K562 (cell line): ENCODE results near the gene LAIR2. TPM values are rescaled to one million over a fixed set of nuclear protein-coding genes. Genes with fewer than 3 reads are reported as not detected.
A peak's percentile ranks its signal among the peaks of the same experiment; 100 is the strongest.

Source experiments
- ARID4B ChIP-seq: sonication (generic); formaldehyde crosslinking; IDR thresholded peaks from 2 replicates; pipeline ENCODE4 v1.8.0; 2022; ENCODE audit warnings: mild to moderate bottlenecking, missing genetic modification reagents
- BCL6 ChIP-seq: fragments of 250-450 bp; sonication (Bioruptor Pico); IDR thresholded peaks from 2 replicates; pipeline ENCODE4 v1.4.0; 2020
- CBX1 ChIP-seq: sonication (generic); IDR thresholded peaks from 2 replicates; pipeline ENCODE4 v1.6.1; 2016; ENCODE audit warnings: antibody characterized with exemption, low read depth, mild to moderate bottlenecking
- CTCFL ChIP-seq: IDR thresholded peaks from 2 replicates; pipeline ENCODE4 v1.6.1; 2011; ENCODE audit warnings: borderline replicate concordance, low read depth, mild to moderate bottlenecking, moderate library complexity, low read length; ENCODE audit not compliant: insufficient read depth, poor library complexity, severe bottlenecking
- DNMT1 ChIP-seq: fragments of 450-650 bp; IDR thresholded peaks from 2 replicates; pipeline ENCODE4 v1.6.1; 2016; ENCODE audit warnings: antibody characterized with exemption, mild to moderate bottlenecking
- ILF3 ChIP-seq: fragments of 450-650 bp; IDR thresholded peaks from 2 replicates; pipeline ENCODE4 v1.6.1; 2018; ENCODE audit warnings: antibody characterized with exemption, mild to moderate bottlenecking, moderate library complexity, borderline replicate concordance
- KHSRP ChIP-seq: fragments of 450-650 bp; IDR thresholded peaks from 2 replicates; pipeline ENCODE4 v1.6.1; 2017
- PHF20 ChIP-seq: fragments of 450-650 bp; IDR thresholded peaks from 2 replicates; pipeline ENCODE4 v1.6.1; 2018; ENCODE audit not compliant: partially characterized antibody
- PRPF4 ChIP-seq: fragments of 200-400 bp; formaldehyde crosslinking; IDR thresholded peaks from one replicate; pipeline ENCODE4 v1.6.1; 2017; ENCODE audit warnings: low read length, low read depth, mild to moderate bottlenecking; ENCODE audit not compliant: insufficient read depth, poor library complexity, severe bottlenecking
- RBBP5 ChIP-seq: fragments of 200-600 bp; sonication (generic); IDR thresholded peaks from 2 replicates; pipeline ENCODE4 v1.6.1; 2012; ENCODE audit warnings: borderline replicate concordance, mild to moderate bottlenecking, low read length, control low read depth, inconsistent platforms; ENCODE audit not compliant: insufficient read depth, poor library complexity, severe bottlenecking
- SNIP1 ChIP-seq: fragments of 450-650 bp; IDR thresholded peaks from 2 replicates; pipeline ENCODE4 v1.7.1; 2017; ENCODE audit warnings: low read depth, mild to moderate bottlenecking
- STAT6 ChIP-seq: sonication (generic); formaldehyde crosslinking; IDR thresholded peaks from 2 replicates; pipeline ENCODE4 v1.8.1; 2023; ENCODE audit warnings: mild to moderate bottlenecking, missing genetic modification reagents
- TFAP4 ChIP-seq: sonication (generic); formaldehyde crosslinking; IDR thresholded peaks from 2 replicates; pipeline ENCODE4 v1.8.0; 2022; ENCODE audit warnings: missing genetic modification reagents, mild to moderate bottlenecking, moderate library complexity, borderline replicate concordance
- ZNF280B ChIP-seq: fragments of 250-450 bp; sonication (Bioruptor Pico); IDR thresholded peaks from 2 replicates; pipeline ENCODE4 v1.5.1; 2021; ENCODE audit warnings: mild to moderate bottlenecking
- ZNF780A ChIP-seq: fragments of 250-450 bp; sonication (Bioruptor Pico); IDR thresholded peaks from 2 replicates; pipeline ENCODE4 v1.5.0; 2021; ENCODE audit warnings: mild to moderate bottlenecking
- ZNF830 ChIP-seq: fragments of 250-450 bp; sonication (Bioruptor Pico); IDR thresholded peaks from 2 replicates; pipeline ENCODE4 v1.5.0; 2021; ENCODE audit warnings: mild to moderate bottlenecking
- polyA plus RNA-seq, 8 experiments: library from polyadenylated mRNA; depleted of rRNA in 4 of 8; stranded (reverse) in 5 of 8; unstranded in 3 of 8; fragments of >200 nt; fragmentation: Nextera tagmentation in 2 of 8; fragmentation: Illumina TruSeq in 1 of 8; extraction: Ambion mirVana in 2 of 8; extraction: Trizol in 1 of 8; gene quantifications; 2 replicates each; pipeline versions ENCODE4 v1.2.1 to v1.2.3, GENCODE V29; 2011 to 2014; ENCODE audit warnings: inconsistent platforms in 1 of 8, missing spikeins in 1 of 8
- total RNA-seq, 7 experiments: library from RNA; depleted of rRNA in 6 of 7; stranded (reverse); fragments of >200 nt in 6 of 7; fragmentation: Illumina TruSeq in 2 of 7; extraction: Trizol in 2 of 7; gene quantifications; 2 replicates each; pipeline versions ENCODE4 v1.2.1 to v1.2.3, GENCODE V29; 2011 to 2021; ENCODE audit warnings: low replicate concordance in 1 of 7

LAIR2 gene
- total and polyA plus RNA-seq, 9 of the 15 experiments (the other 6 are each of a cell fraction or from before 2014, with no cell fraction given), result not detected

- TF ChIP-seq STAT6 (CRISPR knock-in tag) (no peak), ZNF830 (CRISPR knock-in tag) (no peak), DNMT1 (no peak), KHSRP (no peak), CBX1 (no peak), RBBP5 (no peak), BCL6 (CRISPR knock-in tag) (no peak), ARID4B (CRISPR knock-in tag) (peak; percentile 48; the same call in 1 of the 2 replicates), ILF3 (no peak), ZNF780A (CRISPR knock-in tag) (no peak), CTCFL (no peak), ZNF280B (CRISPR knock-in tag) (no peak), SNIP1 (no peak), TFAP4 (CRISPR knock-in tag) (0 out of 2 replicates have a peak, but pooled peaks have one; percentile 25), PRPF4 (no peak), PHF20 (no peak)
These were observed 14.9 kb downstream of the LAIR2 start (continued) for GRCh38 chr19:54517483-54517882.
